DMS79 (cell line): Measurements from ENCODE around the gene TRAF3IP1.
"Not testable (repeated sequence)": the region's sequence is repeated elsewhere in the genome, so short reads cannot be mapped to it uniquely, and the experiment has no call there.

Experiments
- DNase-seq: peaks from one replicate; lab custom pipeline; 2025; lab: John Stamatoyannopoulos, UW

TRAF3IP1 gene

DNA sequence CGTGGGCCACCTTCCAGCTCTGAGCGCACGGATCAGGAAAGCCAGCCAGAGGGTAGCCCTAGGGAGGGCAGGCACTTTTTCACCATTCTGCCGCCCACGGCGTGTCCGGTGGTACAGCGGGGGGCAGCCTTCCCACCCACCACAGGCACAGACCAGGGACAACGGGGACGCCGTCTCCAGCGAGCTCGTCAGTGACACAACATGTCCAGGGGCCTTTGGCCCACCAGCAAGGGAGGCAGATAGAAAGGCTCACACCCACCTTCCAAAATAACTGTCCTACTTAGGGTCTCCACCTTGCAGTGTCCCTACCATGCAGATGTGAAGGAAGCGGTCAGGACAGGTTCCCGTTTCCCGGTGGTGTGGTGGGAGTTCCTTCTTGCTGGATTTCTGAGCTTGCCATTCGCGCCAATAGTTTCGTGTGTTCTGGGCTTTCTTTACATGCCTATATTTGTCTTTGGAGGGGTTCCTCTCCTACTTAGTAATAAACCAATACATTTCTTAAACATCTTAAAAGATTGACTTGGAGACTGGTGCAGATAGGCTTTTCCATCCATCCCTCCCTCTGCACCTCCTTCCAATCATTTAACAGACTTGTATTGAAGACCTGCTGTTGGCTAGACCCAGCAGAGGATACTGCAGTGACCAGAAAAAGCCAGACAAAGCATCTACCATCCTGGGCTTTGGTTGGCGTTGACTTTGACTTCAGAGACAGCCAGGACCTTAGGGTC lies 107.3 kb downstream of the TRAF3IP1 start:
- no peak for DNase-seq

GRCh38 chr2:238428866-238429265 lies 108.5 kb downstream of the TRAF3IP1 start:
- no peak for DNase-seq

DNA sequence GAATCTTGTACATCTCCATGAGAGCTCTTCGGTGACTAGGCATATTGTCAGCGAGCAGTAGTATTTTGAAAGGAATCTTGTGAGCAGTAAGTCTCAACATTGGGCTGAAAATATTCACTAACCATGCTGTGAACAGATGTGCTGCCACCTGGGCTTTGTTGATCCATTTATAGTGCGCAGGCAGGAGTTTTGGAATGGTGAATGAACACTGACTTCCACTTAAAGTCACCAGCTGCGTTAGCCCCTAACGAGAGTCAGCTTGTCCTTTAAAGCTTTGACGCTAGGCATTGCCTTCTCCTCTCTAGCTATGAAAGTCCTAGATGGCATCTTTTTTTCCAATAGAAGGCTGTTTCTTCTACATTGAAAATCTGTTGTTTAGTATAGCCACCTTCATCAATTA lies 110.5 kb downstream of the TRAF3IP1 start:
- no peak for DNase-seq

GRCh38 chr2:238431456-238431855 lies 111.1 kb downstream of the TRAF3IP1 start:
- DNase-seq: no peak

GRCh38 chr2:238433300-238433915 lies 113.1 kb downstream of the TRAF3IP1 start:
- no peak for DNase-seq

DNA sequence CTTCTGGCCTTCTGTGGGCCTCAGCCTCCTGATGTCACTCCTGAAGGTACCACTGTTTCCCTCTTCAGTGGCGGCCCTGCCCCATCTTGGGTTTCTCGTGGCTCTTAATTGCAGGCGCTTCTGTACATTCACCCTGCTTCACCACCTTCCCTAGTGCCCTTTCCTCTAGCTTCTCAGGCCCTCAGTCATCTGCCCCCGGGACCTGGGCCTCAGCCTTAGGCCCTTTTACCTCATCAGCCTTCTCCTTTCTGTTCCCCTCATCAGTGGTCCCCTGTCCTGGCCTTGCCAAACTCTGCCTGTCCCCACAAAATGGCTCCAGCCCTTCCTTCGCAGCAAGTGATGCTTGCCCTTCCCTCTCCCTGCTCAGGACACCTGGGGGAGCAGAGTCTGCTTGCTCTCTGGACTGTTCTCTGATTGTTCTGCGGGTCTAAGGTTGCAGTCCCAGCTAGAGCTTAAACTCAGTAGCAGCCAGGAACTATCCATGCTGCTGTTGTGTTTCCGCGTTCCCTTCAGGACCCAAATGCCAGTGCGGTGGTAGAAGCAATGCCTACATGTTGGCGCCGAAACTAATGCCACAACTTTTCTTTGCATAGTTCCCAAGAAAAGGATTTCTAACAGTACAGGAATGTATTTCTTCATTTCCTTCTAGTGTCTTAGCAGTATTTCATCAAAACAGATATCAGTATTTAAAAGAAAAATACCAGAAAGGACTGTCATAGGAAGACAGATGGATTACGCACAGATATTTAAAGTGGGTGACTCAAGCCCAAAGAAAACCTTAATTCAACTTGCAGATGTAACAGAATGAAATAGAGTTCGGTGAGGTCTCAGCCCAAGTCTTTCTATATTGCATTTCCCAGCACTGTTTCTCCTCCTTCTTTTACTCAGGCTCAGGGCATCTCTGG lies 113.9 kb downstream of the TRAF3IP1 start:
- DNase-seq: no peak

DNA sequence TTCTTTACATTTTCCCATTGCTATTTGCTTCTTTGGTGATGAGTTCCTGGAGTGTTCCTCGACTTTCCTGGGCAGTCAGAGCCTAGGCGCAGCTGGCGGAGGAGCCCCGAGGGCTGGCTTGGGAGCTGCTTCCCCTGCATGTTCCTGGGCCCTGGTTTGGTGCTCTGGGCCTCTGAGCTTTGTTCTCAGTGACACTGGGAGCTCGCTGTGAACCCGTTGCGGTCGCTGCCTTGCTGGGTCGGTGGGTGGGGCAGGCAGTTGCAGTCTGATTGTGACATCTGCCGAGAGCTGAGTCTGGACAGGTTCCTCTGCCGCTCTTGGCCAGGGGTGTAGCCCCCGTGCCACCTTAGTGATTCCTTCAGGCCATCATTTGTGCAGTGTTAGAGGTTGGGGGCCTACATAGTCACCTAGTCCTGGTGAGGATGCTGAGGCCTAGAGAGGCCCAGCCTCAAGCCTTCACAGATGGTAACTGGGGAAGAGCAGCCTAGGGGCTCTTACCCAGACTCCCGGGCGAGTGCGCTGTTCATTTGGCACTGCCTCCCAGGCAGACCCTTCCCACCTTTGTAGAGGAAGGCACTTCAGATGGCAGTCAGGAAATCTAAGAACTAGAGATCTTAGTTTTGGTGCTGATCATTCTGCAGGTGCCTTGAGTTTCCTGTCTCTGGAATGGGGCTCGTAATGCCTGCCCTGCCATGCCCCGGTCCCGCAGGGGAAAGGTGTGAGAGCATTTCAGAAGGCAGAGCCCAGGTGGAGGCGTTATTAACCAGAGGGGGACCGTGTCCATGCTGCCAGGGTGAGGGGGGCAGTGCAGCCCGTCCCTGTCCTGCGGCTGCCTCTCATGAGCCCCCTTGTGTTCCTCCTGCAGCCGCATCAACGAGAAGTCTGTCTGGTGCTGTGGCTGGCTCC lies 114.8 kb downstream of the TRAF3IP1 start:
- no peak for DNase-seq

DNA sequence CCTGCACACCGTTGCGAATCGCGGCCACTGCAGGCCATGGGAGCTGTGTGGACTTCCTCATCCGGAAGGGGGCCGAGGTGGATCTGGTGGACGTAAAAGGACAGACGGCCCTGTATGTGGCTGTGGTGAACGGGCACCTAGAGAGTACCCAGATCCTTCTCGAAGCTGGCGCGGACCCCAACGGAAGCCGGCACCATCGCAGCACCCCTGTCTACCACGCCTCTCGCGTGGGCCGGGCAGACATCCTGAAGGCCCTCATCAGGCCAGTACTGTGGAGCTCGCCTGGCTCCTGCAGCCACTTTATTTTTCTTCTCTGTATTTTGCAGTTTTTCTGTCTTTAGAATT lies 115.4 kb downstream of the TRAF3IP1 start:
- no peak for DNase-seq

GRCh38 chr2:238438856-238439849 lies 118.8 kb downstream of the TRAF3IP1 start:
- no peak for DNase-seq

- no peak for DNase-seq
These were observed 119.6 kb downstream of the TRAF3IP1 start for GRCh38 chr2:238439917-238440316.

- DNase-seq: no peak
These were observed 120.0 kb downstream of the TRAF3IP1 start for GRCh38 chr2:238440331-238440730.

- no peak for DNase-seq
These were observed 120.4 kb downstream of the TRAF3IP1 start for GRCh38 chr2:238440767-238441166.

- DNase-seq: no peak
These were observed 121.2 kb downstream of the TRAF3IP1 start for GRCh38 chr2:238441262-238442114.

GRCh38 chr2:238442257-238442656 lies 121.9 kb downstream of the TRAF3IP1 start:
- DNase-seq: not testable (repeated sequence)

- no peak for DNase-seq
These were observed 123.9 kb downstream of the TRAF3IP1 start for GRCh38 chr2:238444242-238444641.

DNA sequence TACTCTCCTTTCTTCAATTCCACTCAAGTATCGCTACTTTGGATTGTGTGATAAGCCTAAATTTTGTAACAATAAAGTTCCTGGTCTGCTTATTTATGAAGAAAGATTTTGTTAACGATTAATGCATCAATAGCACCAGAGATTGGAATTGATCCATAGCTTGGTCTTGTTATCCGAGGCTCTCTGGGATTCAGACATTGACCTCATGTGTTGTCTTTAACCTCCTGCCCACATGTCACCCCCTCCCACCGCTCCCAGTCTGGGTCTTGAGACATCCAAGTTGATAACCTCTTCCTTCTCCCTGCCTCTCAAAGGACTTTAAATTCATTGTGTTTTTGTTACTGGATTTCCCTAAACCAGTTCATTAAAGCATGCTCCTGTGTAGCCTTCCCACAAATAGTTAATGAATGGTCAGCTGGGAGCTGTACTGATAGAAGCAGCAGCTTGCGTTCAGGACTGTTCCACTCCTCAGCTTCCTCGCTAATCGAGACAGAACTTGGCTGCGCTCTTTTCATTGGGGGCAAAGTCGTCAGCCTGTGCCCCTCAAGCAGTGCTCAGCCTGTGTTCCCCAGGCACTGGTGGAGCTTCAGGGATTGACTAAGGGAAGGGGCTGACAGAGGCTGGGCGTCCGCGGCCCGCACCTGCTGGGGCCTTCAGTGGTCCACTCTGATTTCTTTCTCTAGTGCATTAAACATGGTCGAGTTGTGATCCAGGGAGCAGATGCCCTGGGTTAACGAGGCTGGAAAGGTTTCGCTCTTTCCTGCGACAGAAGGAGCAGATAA lies 125.3 kb downstream of the TRAF3IP1 start:
- DNase-seq: no peak

GRCh38 chr2:238446371-238446770 lies 126.1 kb downstream of the TRAF3IP1 start:
- DNase-seq: no peak

GRCh38 chr2:238448031-238448955 lies 128.0 kb downstream of the TRAF3IP1 start:
- DNase-seq: no peak
